Common myeloid progenitor, CD34-positive (primary cell): ENCODE data around the gene MBTPS1.

ENCODE experiments used
- CTCF ChIA-PET: fragments of 350-600 bp; sonication (Branson Sonifier 250); formaldehyde crosslinking; loops from one replicate; lab custom pipeline; 2021; ENCODE audit warnings: antibody characterized with exemption; lab: Charles Lee
- POLR2A ChIA-PET: fragments of 350-600 bp; sonication (Branson Sonifier 250); formaldehyde crosslinking; loops from one replicate; lab custom pipeline; 2021; ENCODE audit warnings: antibody characterized with exemption; lab: Charles Lee
- DNase-seq, 3 donors: peaks; one replicate each; pipeline versions ENCODE4 v3.0.0 to v3.0.0-alpha.2; 2013
- H3K27ac ChIP-seq, 2 experiments: 1 replicate in 1 of 2; 2 replicates in 1 of 2; pipeline ENCODE4 v1.7.0; 2013; ENCODE audit warnings: inconsistent platforms in 2 of 2, low read length in 2 of 2, mild to moderate bottlenecking in 2 of 2, low read depth in 1 of 2, moderate library complexity in 1 of 2; ENCODE audit not compliant: severe bottlenecking in 2 of 2, insufficient read depth in 1 of 2, poor library complexity in 1 of 2
- H3K27me3 ChIP-seq, 5 experiments: replicated peaks in 2 of 5; 1 replicate in 3 of 5; 2 replicates in 2 of 5; pipeline versions ENCODE4 v1.6.1 to v1.7.0; 2013; ENCODE audit warnings: low read length in 4 of 5, mild to moderate bottlenecking in 2 of 5, moderate library complexity in 2 of 5, inconsistent platforms in 1 of 5; ENCODE audit not compliant: insufficient read depth in 5 of 5, control insufficient read depth in 4 of 5
- H3K36me3 ChIP-seq, 4 experiments: 1 replicate in 2 of 4; 2 replicates in 2 of 4; pipeline versions ENCODE4 v1.6.1 to v1.7.0; 2013; ENCODE audit warnings: low read length in 3 of 4, control low read depth in 1 of 4, mild to moderate bottlenecking in 1 of 4; ENCODE audit not compliant: control insufficient read depth in 4 of 4, insufficient read depth in 4 of 4
- H3K4me1 ChIP-seq, 4 experiments: 1 replicate in 3 of 4; 2 replicates in 1 of 4; pipeline versions ENCODE4 v1.6.1 to v1.7.1; 2013; ENCODE audit warnings: low read length in 3 of 4, mild to moderate bottlenecking in 3 of 4, control low read depth in 1 of 4, inconsistent platforms in 1 of 4, moderate library complexity in 1 of 4; ENCODE audit not compliant: control insufficient read depth in 4 of 4, insufficient read depth in 4 of 4; ENCODE audit errors: control extremely low read depth in 1 of 4
- H3K4me3 ChIP-seq, 7 experiments: 1 replicate in 4 of 7; 2 replicates in 3 of 7; pipeline versions ENCODE4 v1.5.1 to v1.7.0; 2013; ENCODE audit warnings: mild to moderate bottlenecking in 7 of 7, low read length in 6 of 7, moderate library complexity in 6 of 7, inconsistent platforms in 2 of 7, low read depth in 2 of 7, control low read depth in 1 of 7; ENCODE audit not compliant: insufficient read depth in 4 of 7, control insufficient read depth in 1 of 7; ENCODE audit errors: extremely low read depth in 1 of 7
- H3K9me3 ChIP-seq, 5 experiments: 1 replicate in 4 of 5; 2 replicates in 1 of 5; pipeline versions ENCODE4 v1.6.1 to v1.7.1; 2013; ENCODE audit warnings: low read length in 4 of 5, mild to moderate bottlenecking in 2 of 5, inconsistent platforms in 1 of 5, low read depth in 1 of 5, moderate library complexity in 1 of 5; ENCODE audit not compliant: control insufficient read depth in 4 of 5, insufficient read depth in 2 of 5; ENCODE audit errors: control extremely low read depth in 1 of 5
- WGBS: methylation state at CpG from one replicate; pipeline ENCODE4 v1.1.5; 2013; ENCODE audit not compliant: insufficient coverage; 5-methylcytosine and 5-hydroxymethylcytosine counted together

Gene MBTPS1

GRCh38 chr16:84038469-84038868 lies 78.3 kb downstream of the MBTPS1 start:
- Histone ChIP-seq H3K9me3 (peaks cover 1 to 26% (median 15%) of the 10 kb centered on the region in 5 experiments), H3K36me3 (no peaks in the 10 kb centered on the region), H3K4me3 (no peak overlapping the region), H3K4me1 (no peaks in the 10 kb centered on the region), H3K27ac (no peak overlapping the region), H3K27me3 (peaks cover 0 to 94% (median 45%) of the 10 kb centered on the region in 5 experiments)
- POLR2A ChIA-PET: no interaction called here
- CTCF ChIA-PET: interaction anchor here (0.9 to 1.7 kb wide), 2 partner anchors 18 to 28 kb away, joined by 3 to 5 read pairs; no protein-coding TSS in a partner anchor
- no peak for DNase-seq
- 96% methylated on average over 12 of the region's 12 CpGs for WGBS

- Histone ChIP-seq H3K9me3 (peaks cover 1 to 26% (median 15%) of the 10 kb centered on the region in 5 experiments), H3K4me3 (no peak overlapping the region), H3K27ac (no peak overlapping the region), H3K4me1 (no peaks in the 10 kb centered on the region), H3K36me3 (no peaks in the 10 kb centered on the region), H3K27me3 (peaks cover 0 to 93% (median 31%) of the 10 kb centered on the region in 5 experiments)
- POLR2A ChIA-PET: no interaction called here
- CTCF ChIA-PET: interaction anchor here (1.7 to 1.8 kb wide), 2 partner anchors 29 to 67 kb away, joined by 4 to 5 read pairs; no protein-coding TSS in a partner anchor
- 96% methylated on average over 8 of the region's 8 CpGs for WGBS
- DNase-seq: no peak
These were observed 79.7 kb downstream of the MBTPS1 start for GRCh38 chr16:84036982-84037425.

- Histone ChIP-seq H3K4me1 (no peaks in the 10 kb centered on the region), H3K27ac (no peak overlapping the region), H3K27me3 (peaks cover 0 to 93% (median 31%) of the 10 kb centered on the region in 5 experiments), H3K4me3 (no peak overlapping the region), H3K9me3 (peaks cover 1 to 26% (median 15%) of the 10 kb centered on the region in 5 experiments), H3K36me3 (no peaks in the 10 kb centered on the region)
- DNase-seq: no peak
- ChIA-PET POLR2A (no interaction called here), CTCF (interaction anchor here (1.8 kb wide), 1 partner anchor 66 kb away, joined by 4 read pairs; no protein-coding TSS in a partner anchor)
- WGBS: 100% methylated on average over 3 of the region's 3 CpGs
These were observed 80.6 kb downstream of the MBTPS1 start for GRCh38 chr16:84036131-84036530.

- Histone ChIP-seq H3K4me3 (no peak overlapping the region), H3K4me1 (peaks cover 0 to 2% (median 1%) of the 10 kb centered on the region in 4 experiments), H3K9me3 (peaks cover 1 to 38% (median 27%) of the 10 kb centered on the region in 5 experiments), H3K27ac (no peak overlapping the region), H3K36me3 (no peaks in the 10 kb centered on the region), H3K27me3 (peaks cover 0 to 90% (median 29%) of the 10 kb centered on the region in 5 experiments)
- no peak for DNase-seq
- ChIA-PET CTCF (no interaction called here), POLR2A (no interaction called here)
- WGBS: 91% methylated on average over 12 of the region's 12 CpGs
These were observed 82.2 kb downstream of the MBTPS1 start for GRCh38 chr16:84034516-84034915.

- WGBS: 93% methylated on average over 24 of the region's 25 CpGs
- Histone ChIP-seq H3K9me3 (peaks cover 1 to 38% (median 27%) of the 10 kb centered on the region in 5 experiments), H3K36me3 (no peaks in the 10 kb centered on the region), H3K27ac (no peak overlapping the region), H3K4me1 (peaks cover 0 to 11% (median 9%) of the 10 kb centered on the region in 4 experiments), H3K27me3 (peaks cover 0 to 84% (median 22%) of the 10 kb centered on the region in 5 experiments), H3K4me3 (no peak overlapping the region)
- DNase-seq: no peak
- ChIA-PET CTCF (no interaction called here), POLR2A (no interaction called here)
These were observed 83.2 kb downstream of the MBTPS1 start for GRCh38 chr16:84033251-84034195.

GRCh38 chr16:84032458-84033178 lies 84.1 kb downstream of the MBTPS1 start:
- Histone ChIP-seq H3K27me3 (peaks cover 0 to 85% (median 20%) of the 10 kb centered on the region in 5 experiments), H3K36me3 (no peaks in the 10 kb centered on the region), H3K4me1 (peaks cover 0 to 11% (median 9%) of the 10 kb centered on the region in 4 experiments), H3K9me3 (peaks cover 1 to 38% (median 27%) of the 10 kb centered on the region in 5 experiments), H3K27ac (no peak overlapping the region), H3K4me3 (no peak overlapping the region)
- no peak for DNase-seq
- POLR2A ChIA-PET: no interaction called here
- 79% methylated on average over 10 of the region's 15 CpGs for WGBS
- CTCF ChIA-PET: interaction anchor here (1.0 kb wide), 1 partner anchor 33 kb away, joined by 3 read pairs; no protein-coding TSS in a partner anchor
